K562 (cell line): ENCODE results near the gene RSPH3. TPM values are rescaled to one million over a fixed set of nuclear protein-coding genes. Genes with fewer than 3 reads are reported as not detected.
A peak's percentile ranks its signal among the peaks of the same experiment; 100 is the strongest.

Experiments used
- ATAC-seq: fragments of 200-7000 bp; cut with Tn5 transposase; 3 replicates; pipeline ENCODE4 v1.9.1; 2020; ENCODE audit warnings: moderate library complexity
- BruUV-seq: library from RNA; stranded (reverse); fragments of 400-500 nt; replicated peaks from 2 replicates; lab custom pipeline; 2021; lab: Mats Ljungman, UMichigan
- CTCF ChIA-PET: fragments of 300-600 bp; formaldehyde crosslinking; extraction: SDS; loops from one replicate; lab custom pipeline; 2021; ENCODE audit warnings: low intra/inter-chr PET ratio; lab: Yijun Ruan, JAX
- POLR2A ChIA-PET: fragments of 300-600, 350-650 bp; sonication (Branson Sonifier 250); formaldehyde crosslinking; extraction: SDS; loops from one replicate; lab custom pipeline; 2021; ENCODE audit warnings: antibody characterized with exemption, inconsistent platforms; lab: Yijun Ruan, JAX
- DNase-seq, 4 experiments: peaks; one replicate each; pipeline versions ENCODE4 v3.0.0 to v3.0.0-alpha.2; 2011 to 2018; ENCODE audit warnings: low spot score in 3 of 4, mixed read lengths in 3 of 4; ENCODE audit errors: extremely low read depth in 1 of 4
- FAIRE-seq: peaks from 2 replicates; lab custom pipeline; 2011; peaks lifted over from hg19 to GRCh38; lab: Jason Lieb, UNC
- H2AFZ ChIP-seq: 2 replicates; pipeline ENCODE4 v1.6.0; 2011; ENCODE audit warnings: low read depth, low read length, control low read depth, inconsistent platforms
- H3K27ac ChIP-seq: fragments of 200-600 bp; 3 replicates; pipeline ENCODE4 v1.8.0; 2011; ENCODE audit warnings: low read depth, mild to moderate bottlenecking, control low read depth, inconsistent platforms, low read length, moderate library complexity, mixed read lengths; ENCODE audit errors: extremely low read depth
- H3K27me3 ChIP-seq, 2 experiments: fragments of 300-600 bp in 1 of 2; 2 replicates in 1 of 2; 3 replicates in 1 of 2; pipeline versions ENCODE4 v1.6.0 to v1.8.0; 2011; ENCODE audit warnings: inconsistent platforms in 2 of 2, low read length in 2 of 2, mild to moderate bottlenecking in 1 of 2, mixed read lengths in 1 of 2, moderate library complexity in 1 of 2; ENCODE audit not compliant: control insufficient read depth in 2 of 2, insufficient read depth in 2 of 2
- H3K36me3 ChIP-seq: fragments of 300-600 bp; 3 replicates; pipeline ENCODE4 v1.8.0; 2011; ENCODE audit warnings: mild to moderate bottlenecking, low read length, inconsistent platforms; ENCODE audit not compliant: control insufficient read depth, insufficient read depth
- H3K4me1 ChIP-seq, 2 experiments: fragments of 200-600 bp in 1 of 2; replicated peaks in 1 of 2; 2 replicates in 1 of 2; 3 replicates in 1 of 2; pipeline versions ENCODE4 v1.5.1 to v1.8.0; 2011; ENCODE audit warnings: inconsistent platforms in 2 of 2, low read length in 2 of 2, mild to moderate bottlenecking in 1 of 2, mixed read lengths in 1 of 2, moderate library complexity in 1 of 2; ENCODE audit not compliant: control insufficient read depth in 2 of 2, insufficient read depth in 2 of 2
- H3K4me2 ChIP-seq: 2 replicates; pipeline ENCODE4 v1.6.1; 2011; ENCODE audit warnings: low read length, control low read depth, inconsistent platforms, mixed read lengths; ENCODE audit not compliant: insufficient read depth
- H3K4me3 ChIP-seq: fragments of 200-600 bp; sonication (generic), shearing (Covaris generic); 2 replicates; pipeline ENCODE4 v1.5.1; 2016; ENCODE audit warnings: control low read depth, inconsistent platforms
- H3K79me2 ChIP-seq: fragments of 200-600 bp; 3 replicates; pipeline ENCODE4 v1.8.0; 2011; ENCODE audit warnings: low read length, inconsistent platforms; ENCODE audit not compliant: control insufficient read depth, insufficient read depth
- H3K9ac ChIP-seq, 2 experiments: 2 replicates each; pipeline versions ENCODE4 v1.6.0 to v1.6.1; 2011; ENCODE audit warnings: low read depth in 2 of 2, low read length in 2 of 2, control low read depth in 1 of 2, inconsistent platforms in 1 of 2, mild to moderate bottlenecking in 1 of 2, mixed read lengths in 1 of 2; ENCODE audit not compliant: insufficient read depth in 1 of 2
- H3K9me1 ChIP-seq: one replicate; pipeline ENCODE4 v1.6.0; 2011; ENCODE audit warnings: inconsistent platforms, mild to moderate bottlenecking, low read length, moderate library complexity; ENCODE audit not compliant: control insufficient read depth, insufficient read depth
- H3K9me3 ChIP-seq: replicated peaks from 2 replicates; pipeline ENCODE4 v1.5.1; 2011; ENCODE audit warnings: low read depth, low read length, inconsistent platforms; ENCODE audit not compliant: control insufficient read depth, insufficient read depth
- H4K20me1 ChIP-seq: replicated peaks from 2 replicates; pipeline ENCODE4 v1.6.1; 2011; ENCODE audit warnings: low read length, inconsistent platforms, mixed read lengths; ENCODE audit not compliant: control insufficient read depth, insufficient read depth
- DIDO1 ChIP-seq: fragments of 450-650 bp; IDR thresholded peaks from 2 replicates; pipeline ENCODE4 v1.6.1; 2016; ENCODE audit warnings: low read depth, missing biosample characterization, missing genetic modification characterization
- KDM1A ChIP-seq, 2 experiments: fragments of 450-650 bp; IDR thresholded peaks; 2 replicates each; pipeline ENCODE4 v1.6.1; 2016; ENCODE audit warnings: mild to moderate bottlenecking in 2 of 2
- MXI1 ChIP-seq: IDR thresholded peaks from 2 replicates; pipeline ENCODE4 v1.6.1; 2011; ENCODE audit warnings: low read depth, mild to moderate bottlenecking, improper control_type of control experiment, low read length
- ZNF444 ChIP-seq: fragments of 250-450 bp; sonication (Bioruptor Pico); IDR thresholded peaks from 2 replicates; pipeline ENCODE4 v1.4.0; 2020; ENCODE audit warnings: mild to moderate bottlenecking, moderate library complexity
- ZNF780A ChIP-seq: fragments of 250-450 bp; sonication (Bioruptor Pico); IDR thresholded peaks from 2 replicates; pipeline ENCODE4 v1.5.0; 2021; ENCODE audit warnings: mild to moderate bottlenecking
- ZZZ3 ChIP-seq: fragments of 450-650 bp; IDR thresholded peaks from 2 replicates; pipeline ENCODE4 v1.6.1; 2016; ENCODE audit warnings: antibody characterized with exemption, mild to moderate bottlenecking, moderate library complexity
- WGBS: fragments of 100-300 bp; shearing (Covaris generic); methylation state at CpG from one replicate; pipeline ENCODE4 v1.1.6; 2016; ENCODE audit warnings: low coverage, mixed read lengths; ENCODE audit not compliant: insufficient coverage; ENCODE audit errors: missing lambda C conversion rate; 5-methylcytosine and 5-hydroxymethylcytosine counted together
- in situ Hi-C: fragments of 300-500 bp; cut with MboI; formaldehyde crosslinking; loops from 4 replicates; pipeline ENCODE4 v1.15.0; 2018; ENCODE audit warnings: inconsistent platforms, mixed read lengths
- intact Hi-C: fragments of 100-400 bp; cut with micrococcal nuclease; formaldehyde crosslinking; loops from 2 replicates; pipeline ENCODE4 v1.14.2; 2022
- polyA plus RNA-seq, 8 experiments: library from polyadenylated mRNA; depleted of rRNA in 4 of 8; stranded (reverse) in 5 of 8; unstranded in 3 of 8; fragments of >200 nt; fragmentation: Nextera tagmentation in 2 of 8; fragmentation: Illumina TruSeq in 1 of 8; extraction: Ambion mirVana in 2 of 8; extraction: Trizol in 1 of 8; gene quantifications; 2 replicates each; pipeline versions ENCODE4 v1.2.1 to v1.2.3, GENCODE V29; 2011 to 2014; ENCODE audit warnings: inconsistent platforms in 1 of 8, missing spikeins in 1 of 8
- total RNA-seq, 7 experiments: library from RNA; depleted of rRNA in 6 of 7; stranded (reverse); fragments of >200 nt in 6 of 7; fragmentation: Illumina TruSeq in 2 of 7; extraction: Trizol in 2 of 7; gene quantifications; 2 replicates each; pipeline versions ENCODE4 v1.2.1 to v1.2.3, GENCODE V29; 2011 to 2021; ENCODE audit warnings: low replicate concordance in 1 of 7
- TF ChIP-seq, protein P1 (sequence below): IDR thresholded peaks from 2 replicates; pipeline ENCODE4 v1.6.1; 2016; ENCODE audit warnings: missing genetic modification characterization, missing compliant biosample characterization
- TF ChIP-seq, protein P2 (sequence below), 2 experiments: fragments of 200-800 bp in 1 of 2; sonication (Bioruptor generic) in 1 of 2; sonication (generic) in 1 of 2; formaldehyde crosslinking in 1 of 2; IDR thresholded peaks in 1 of 2; conservative IDR thresholded peaks in 1 of 2; 2 replicates each; pipeline versions ENCODE4 v1.5.0 to v1.6.1; 2016 to 2020; ENCODE audit warnings: missing compliant biosample characterization in 1 of 2, missing genetic modification characterization in 1 of 2, missing genetic modification reagents in 1 of 2
- TF ChIP-seq, protein P3 (sequence below): sonication (generic); formaldehyde crosslinking; IDR thresholded peaks from 2 replicates; pipeline ENCODE4 v1.9.0; 2022; ENCODE audit warnings: mild to moderate bottlenecking, missing genetic modification reagents
- TF ChIP-seq, protein P4 (sequence below), 2 experiments: fragments of 450-650 bp; IDR thresholded peaks; 2 replicates each; pipeline ENCODE4 v1.6.1; 2018; ENCODE audit warnings: mild to moderate bottlenecking in 2 of 2, low read depth in 1 of 2; ENCODE audit not compliant: partially characterized antibody in 2 of 2

Gene RSPH3
- total and polyA plus RNA-seq, 9 of the 15 experiments (the other 6 are each of a cell fraction or from before 2014, with no cell fraction given), result 0.52 to 2.9 (median 1.5) TPM

DNA sequence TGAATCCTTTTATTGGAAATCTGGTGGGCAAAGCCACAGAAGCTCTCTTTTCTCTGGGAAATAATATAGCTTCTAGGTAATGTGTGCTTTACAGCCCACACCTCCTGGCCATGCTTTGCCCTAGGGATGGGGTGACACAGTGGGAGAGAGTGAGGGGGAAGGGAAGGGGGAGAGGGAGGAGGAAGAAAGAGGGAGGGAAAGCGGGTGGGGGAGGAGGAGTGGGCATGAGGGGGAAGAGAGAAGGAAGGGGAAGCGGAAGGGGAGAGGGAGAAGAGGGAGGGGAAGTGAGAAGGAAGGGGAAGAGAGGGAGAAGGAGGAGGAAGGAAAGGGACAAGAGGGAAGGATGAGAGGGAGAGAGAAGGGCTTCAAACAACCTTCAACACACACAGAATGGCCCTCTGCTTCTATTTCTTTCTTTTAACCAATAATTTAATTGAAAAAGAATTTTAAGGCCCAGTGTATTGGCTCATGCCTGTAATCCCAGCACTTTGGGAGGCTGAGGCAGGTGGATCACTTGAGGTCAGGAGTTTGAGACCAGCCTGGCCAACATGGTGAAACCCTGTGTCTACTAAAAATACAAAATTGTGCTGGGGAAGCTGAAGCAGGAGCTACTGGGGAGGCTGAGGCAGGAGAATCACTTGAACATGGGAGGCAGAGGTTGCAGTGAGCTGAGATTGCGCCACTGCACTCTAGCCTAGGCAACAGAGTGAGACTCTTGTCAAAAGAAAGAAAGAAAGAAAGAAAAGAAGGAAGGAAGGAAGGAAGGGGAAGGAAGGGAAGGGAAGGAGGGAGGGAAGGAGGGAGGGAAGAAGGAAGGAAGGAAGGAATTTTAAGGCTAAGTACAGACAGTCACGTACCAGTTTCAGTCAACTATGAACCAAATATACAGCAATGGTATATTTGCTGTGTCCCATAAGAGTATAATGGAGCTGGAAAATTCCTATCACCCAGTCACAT lies 75.2 kb downstream of the RSPH3 start:
- POLR2A ChIA-PET, result interaction anchor here (0.5 to 1.6 kb wide), 4 partner anchors 11 to 58 kb away, joined by 3 read pairs; no protein-coding TSS in a partner anchor
- Histone ChIP-seq H4K20me1 (no peaks in the 10 kb centered on the region), H2AFZ (peak overlapping the region; percentile 46), H3K4me2 (peak overlapping the region; percentile 45; the same call in 1 of the 2 replicates), H3K27ac (no peak overlapping the region), H3K4me3 (no peak overlapping the region), H3K9me3 (no peaks in the 10 kb centered on the region), H3K9me1 (no peaks in the 10 kb centered on the region), H3K4me1 (peaks cover 4 to 12% of the 10 kb centered on the region in 2 experiments; a peak in 4 of 5 replicates), H3K27me3 (no peaks in the 10 kb centered on the region), H3K9ac (no peak overlapping the region), H3K79me2 (no peaks in the 10 kb centered on the region), H3K36me3 (no peaks in the 10 kb centered on the region)
- FAIRE-seq (no peak), DNase-seq (no peak), ATAC-seq (no peak)
- BruUV-seq, result no TSS peak
- intact Hi-C loops, result loop anchor here (5.0 kb wide), 1 partner anchor 52 kb away; no protein-coding TSS in a partner anchor
- in situ Hi-C loops, result no loop called here
- 74% methylated on average over 2 of the region's 4 CpGs for WGBS
- CTCF ChIA-PET, result interaction anchor here (0.6 kb wide), 1 partner anchor 253 kb away, joined by 6 read pairs; no protein-coding TSS in a partner anchor
- TF ChIP-seq ZNF780A (no peak), KDM1A (IDR thresholded peaks at IDR 0.05) (peak in 1 of 2 experiments; percentile 77; a peak in 2 of 4 replicates), ZNF444 (CRISPR knock-in tag) (0 out of 2 replicates have a peak, but pooled peaks have one; percentile 15), DIDO1 (tag) (peak; percentile 2; the same call in 1 of the 2 replicates), MXI1 (no peak), ZZZ3 (0 out of 2 replicates have a peak, but pooled peaks have one; percentile 59)
- TF ChIP-seq, protein P1, sequence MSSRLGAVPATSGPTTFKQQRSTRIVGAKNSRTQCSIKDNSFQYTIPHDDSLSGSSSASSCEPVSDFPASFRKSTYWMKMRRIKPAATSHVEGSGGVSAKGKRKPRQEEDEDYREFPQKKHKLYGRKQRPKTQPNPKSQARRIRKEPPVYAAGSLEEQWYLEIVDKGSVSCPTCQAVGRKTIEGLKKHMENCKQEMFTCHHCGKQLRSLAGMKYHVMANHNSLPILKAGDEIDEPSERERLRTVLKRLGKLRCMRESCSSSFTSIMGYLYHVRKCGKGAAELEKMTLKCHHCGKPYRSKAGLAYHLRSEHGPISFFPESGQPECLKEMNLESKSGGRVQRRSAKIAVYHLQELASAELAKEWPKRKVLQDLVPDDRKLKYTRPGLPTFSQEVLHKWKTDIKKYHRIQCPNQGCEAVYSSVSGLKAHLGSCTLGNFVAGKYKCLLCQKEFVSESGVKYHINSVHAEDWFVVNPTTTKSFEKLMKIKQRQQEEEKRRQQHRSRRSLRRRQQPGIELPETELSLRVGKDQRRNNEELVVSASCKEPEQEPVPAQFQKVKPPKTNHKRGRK (tag), result peak; percentile 86
- TF ChIP-seq, protein P2, sequence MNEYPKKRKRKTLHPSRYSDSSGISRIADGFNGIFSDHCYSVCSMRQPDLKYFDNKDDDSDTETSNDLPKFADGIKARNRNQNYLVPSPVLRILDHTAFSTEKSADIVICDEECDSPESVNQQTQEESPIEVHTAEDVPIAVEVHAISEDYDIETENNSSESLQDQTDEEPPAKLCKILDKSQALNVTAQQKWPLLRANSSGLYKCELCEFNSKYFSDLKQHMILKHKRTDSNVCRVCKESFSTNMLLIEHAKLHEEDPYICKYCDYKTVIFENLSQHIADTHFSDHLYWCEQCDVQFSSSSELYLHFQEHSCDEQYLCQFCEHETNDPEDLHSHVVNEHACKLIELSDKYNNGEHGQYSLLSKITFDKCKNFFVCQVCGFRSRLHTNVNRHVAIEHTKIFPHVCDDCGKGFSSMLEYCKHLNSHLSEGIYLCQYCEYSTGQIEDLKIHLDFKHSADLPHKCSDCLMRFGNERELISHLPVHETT (CRISPR knock-in tag; conservative IDR thresholded peaks at IDR 0.05 in 1 of 2, IDR thresholded peaks at IDR 0.05 in 1 of 2), result no peak
- TF ChIP-seq, protein P3, sequence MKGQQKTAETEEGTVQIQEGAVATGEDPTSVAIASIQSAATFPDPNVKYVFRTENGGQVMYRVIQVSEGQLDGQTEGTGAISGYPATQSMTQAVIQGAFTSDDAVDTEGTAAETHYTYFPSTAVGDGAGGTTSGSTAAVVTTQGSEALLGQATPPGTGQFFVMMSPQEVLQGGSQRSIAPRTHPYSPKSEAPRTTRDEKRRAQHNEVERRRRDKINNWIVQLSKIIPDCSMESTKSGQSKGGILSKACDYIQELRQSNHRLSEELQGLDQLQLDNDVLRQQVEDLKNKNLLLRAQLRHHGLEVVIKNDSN (CRISPR knock-in tag), result no peak
- TF ChIP-seq, protein P4, sequence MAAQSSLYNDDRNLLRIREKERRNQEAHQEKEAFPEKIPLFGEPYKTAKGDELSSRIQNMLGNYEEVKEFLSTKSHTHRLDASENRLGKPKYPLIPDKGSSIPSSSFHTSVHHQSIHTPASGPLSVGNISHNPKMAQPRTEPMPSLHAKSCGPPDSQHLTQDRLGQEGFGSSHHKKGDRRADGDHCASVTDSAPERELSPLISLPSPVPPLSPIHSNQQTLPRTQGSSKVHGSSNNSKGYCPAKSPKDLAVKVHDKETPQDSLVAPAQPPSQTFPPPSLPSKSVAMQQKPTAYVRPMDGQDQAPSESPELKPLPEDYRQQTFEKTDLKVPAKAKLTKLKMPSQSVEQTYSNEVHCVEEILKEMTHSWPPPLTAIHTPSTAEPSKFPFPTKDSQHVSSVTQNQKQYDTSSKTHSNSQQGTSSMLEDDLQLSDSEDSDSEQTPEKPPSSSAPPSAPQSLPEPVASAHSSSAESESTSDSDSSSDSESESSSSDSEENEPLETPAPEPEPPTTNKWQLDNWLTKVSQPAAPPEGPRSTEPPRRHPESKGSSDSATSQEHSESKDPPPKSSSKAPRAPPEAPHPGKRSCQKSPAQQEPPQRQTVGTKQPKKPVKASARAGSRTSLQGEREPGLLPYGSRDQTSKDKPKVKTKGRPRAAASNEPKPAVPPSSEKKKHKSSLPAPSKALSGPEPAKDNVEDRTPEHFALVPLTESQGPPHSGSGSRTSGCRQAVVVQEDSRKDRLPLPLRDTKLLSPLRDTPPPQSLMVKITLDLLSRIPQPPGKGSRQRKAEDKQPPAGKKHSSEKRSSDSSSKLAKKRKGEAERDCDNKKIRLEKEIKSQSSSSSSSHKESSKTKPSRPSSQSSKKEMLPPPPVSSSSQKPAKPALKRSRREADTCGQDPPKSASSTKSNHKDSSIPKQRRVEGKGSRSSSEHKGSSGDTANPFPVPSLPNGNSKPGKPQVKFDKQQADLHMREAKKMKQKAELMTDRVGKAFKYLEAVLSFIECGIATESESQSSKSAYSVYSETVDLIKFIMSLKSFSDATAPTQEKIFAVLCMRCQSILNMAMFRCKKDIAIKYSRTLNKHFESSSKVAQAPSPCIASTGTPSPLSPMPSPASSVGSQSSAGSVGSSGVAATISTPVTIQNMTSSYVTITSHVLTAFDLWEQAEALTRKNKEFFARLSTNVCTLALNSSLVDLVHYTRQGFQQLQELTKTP (IDR thresholded peaks at IDR 0.05; ENCODE audit: low read depth in 1 of 2, partially characterized antibody in 2 of 2), result peak in 1 of 2 experiments; percentile 53
